Activated CD8-positive, alpha-beta memory T cell treated with anti-CD3 and anti-CD28 coated beads, Interleukin-2, amount 50 U/mL, for 48 hours (primary cell): ENCODE data around the gene PLAAT2.
"Not testable (repeated sequence)": the region's sequence is repeated elsewhere in the genome, so short reads cannot be mapped to it uniquely, and the experiment has no call there.

Experiments used
- DNase-seq: peaks from one replicate; pipeline ENCODE4 v3.0.0-alpha.2; 2020

The PLAAT2 gene

GRCh38 chr11:63547061-63547460 is 16.1 kb downstream of the PLAAT2 start:
- DNase-seq: no peak

- no peak for DNase-seq
These were observed 19.5 kb downstream of the PLAAT2 start for GRCh38 chr11:63543711-63544110.

- not testable (repeated sequence) for DNase-seq
These were observed 20.7 kb downstream of the PLAAT2 start for GRCh38 chr11:63542506-63542905.

- DNase-seq: no peak
These were observed 25.7 kb downstream of the PLAAT2 start for GRCh38 chr11:63537293-63538101.

- DNase-seq: no peak
These were observed 26.4 kb downstream of the PLAAT2 start, which contains the start of gene PLAAT4 for GRCh38 chr11:63536669-63537292. Gene PLAAT4, plus strand, starts transcription at chr11:63536808. Its CDS starts 61 bp downstream, at chr11:63536869.

- no peak for DNase-seq
These were observed 27.4 kb downstream of the PLAAT2 start for GRCh38 chr11:63535734-63536133.

GRCh38 chr11:63534895-63535461 is 28.2 kb downstream of the PLAAT2 start:
- no peak for DNase-seq

- DNase-seq: no peak
These were observed 29.1 kb downstream of the PLAAT2 start for GRCh38 chr11:63534076-63534475.

GRCh38 chr11:63532799-63533475 is 30.2 kb downstream of the PLAAT2 start:
- DNase-seq: no peak

- no peak for DNase-seq
These were observed 31.1 kb downstream of the PLAAT2 start for GRCh38 chr11:63532117-63532516.

- DNase-seq: not testable (repeated sequence)
These were observed 31.9 kb downstream of the PLAAT2 start for GRCh38 chr11:63531074-63531792.

- DNase-seq: no peak
These were observed 33.2 kb downstream of the PLAAT2 start for GRCh38 chr11:63530021-63530420.

GRCh38 chr11:63529373-63529772 is 33.8 kb downstream of the PLAAT2 start:
- not testable (repeated sequence) for DNase-seq

GRCh38 chr11:63528729-63529278 is 34.4 kb downstream of the PLAAT2 start:
- not testable (repeated sequence) for DNase-seq

- DNase-seq: not testable (repeated sequence)
These were observed 35.0 kb downstream of the PLAAT2 start for GRCh38 chr11:63528156-63528555.

GRCh38 chr11:63527667-63528066 is 35.5 kb downstream of the PLAAT2 start:
- no peak for DNase-seq

GRCh38 chr11:63523151-63523550 is 40.0 kb downstream of the PLAAT2 start:
- DNase-seq: no peak

- DNase-seq: no peak
These were observed 41.3 kb downstream of the PLAAT2 start for GRCh38 chr11:63521896-63522295.

- DNase-seq: no peak
These were observed 42.5 kb downstream of the PLAAT2 start for GRCh38 chr11:63520606-63521170.

- no peak for DNase-seq
These were observed 44.6 kb downstream of the PLAAT2 start for GRCh38 chr11:63518548-63518947.

GRCh38 chr11:63517156-63517555 is 46.0 kb downstream of the PLAAT2 start:
- DNase-seq: no peak

- no peak for DNase-seq
These were observed 47.1 kb downstream of the PLAAT2 start for GRCh38 chr11:63516109-63516508.
